HG03139 (cell line): ENCODE data around the gene KSR1.
A peak's percentile ranks its signal among the peaks of the same experiment; 100 is the strongest.

Source experiments
- ATAC-seq: cut with Tn5 transposase; IDR thresholded peaks from one replicate; pipeline ENCODE4 v1.9.1; 2021; ENCODE audit not compliant: unreplicated experiment

The KSR1 gene

DNA sequence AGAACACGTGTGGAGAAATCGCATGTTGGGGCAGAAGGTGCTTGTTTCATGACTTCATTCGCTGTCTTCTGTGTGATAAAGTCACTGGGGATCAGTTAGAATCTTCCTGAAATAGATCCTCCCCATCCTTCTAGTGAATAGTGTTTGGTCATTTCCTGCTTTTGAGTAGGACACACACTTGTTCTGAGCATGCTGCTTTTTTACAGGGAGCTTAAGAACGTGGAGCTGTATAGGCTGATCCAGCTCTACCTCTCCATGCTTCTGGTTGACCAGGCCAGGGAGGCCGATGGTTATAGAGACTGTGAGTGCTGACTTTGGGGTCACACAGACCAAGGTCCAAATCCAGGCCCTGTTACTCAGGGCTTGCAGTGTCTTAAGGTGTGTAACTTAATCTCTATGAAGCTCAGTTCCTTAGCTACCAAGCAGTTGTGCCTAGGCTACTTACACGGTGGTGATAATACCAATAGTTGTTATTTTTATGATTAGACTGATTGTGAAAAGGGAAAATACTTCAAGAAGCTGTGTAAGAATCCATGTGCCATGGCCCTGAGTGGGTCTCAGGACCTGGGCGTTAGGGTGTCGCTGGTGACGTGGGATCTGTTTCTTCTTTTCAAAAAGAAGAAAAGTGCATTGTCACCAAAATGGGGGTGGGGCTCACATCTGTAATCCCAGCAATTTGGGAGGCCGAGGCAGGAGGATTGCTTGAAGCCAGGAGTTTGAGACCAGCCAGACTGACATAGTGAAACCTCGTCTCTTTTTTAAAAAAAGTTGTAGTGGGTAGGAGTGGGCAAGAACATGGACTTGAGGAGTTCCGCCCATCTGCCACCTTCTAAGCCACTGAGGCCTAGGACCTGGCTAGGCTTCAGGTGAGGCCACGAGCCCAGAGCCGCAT is 110.7 kb downstream of the KSR1 start:
- ATAC-seq, result no peak

DNA sequence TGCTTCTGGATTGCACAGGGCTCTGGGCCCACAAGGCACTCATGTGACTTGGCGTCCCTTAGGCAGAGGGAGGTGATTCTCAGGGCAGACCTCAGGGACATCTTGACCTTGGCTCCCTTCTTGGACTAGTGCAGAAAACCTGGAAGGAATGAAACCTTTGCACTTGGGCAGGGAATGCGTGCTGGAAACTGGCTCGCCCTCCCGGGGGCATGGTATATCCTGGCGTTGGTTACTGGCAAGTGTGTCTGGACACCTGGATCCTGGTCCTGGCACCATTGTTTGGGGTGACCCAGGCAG is 111.3 kb downstream of the KSR1 start:
- no peak for ATAC-seq

DNA sequence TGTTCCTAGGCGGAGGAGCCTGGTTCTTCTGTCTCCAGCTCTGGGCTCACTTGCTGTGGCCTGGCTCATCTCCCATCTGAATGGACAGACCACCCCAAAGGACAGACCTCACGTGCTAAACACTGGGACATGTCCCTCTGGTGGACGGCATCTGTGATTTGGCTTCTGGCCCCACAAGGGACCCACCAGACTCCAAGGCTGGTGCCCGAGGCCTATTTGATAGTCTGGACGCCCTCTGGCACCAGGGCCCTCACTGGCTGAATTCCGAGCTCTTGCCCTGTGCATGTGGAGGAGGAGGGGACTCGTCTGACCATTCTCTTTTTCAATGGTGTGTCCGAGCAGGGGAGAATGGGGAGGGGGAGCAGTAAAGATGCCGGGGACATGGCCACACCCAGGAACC is 112.0 kb downstream of the KSR1 start:
- ATAC-seq, result no peak

DNA sequence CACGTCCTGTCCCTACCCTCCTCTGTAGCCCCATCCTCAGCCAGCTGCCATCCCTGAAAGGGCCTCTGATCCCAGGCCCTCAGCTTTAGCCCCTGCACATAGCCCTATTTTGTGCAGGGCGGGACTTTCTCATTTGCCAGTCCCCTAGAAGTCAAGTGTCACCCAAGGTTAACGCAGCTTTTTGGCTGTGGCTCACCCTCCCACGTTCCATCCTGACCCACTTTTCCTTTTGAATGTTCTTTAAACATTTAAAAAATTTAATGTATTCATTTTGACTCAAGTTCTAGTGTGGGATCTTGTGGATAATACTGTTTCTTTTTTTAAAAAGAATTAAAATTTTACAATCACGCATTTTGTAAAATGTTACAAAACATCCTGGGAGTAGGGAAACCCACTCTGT is 112.6 kb downstream of the KSR1 start:
- ATAC-seq, result no peak

DNA sequence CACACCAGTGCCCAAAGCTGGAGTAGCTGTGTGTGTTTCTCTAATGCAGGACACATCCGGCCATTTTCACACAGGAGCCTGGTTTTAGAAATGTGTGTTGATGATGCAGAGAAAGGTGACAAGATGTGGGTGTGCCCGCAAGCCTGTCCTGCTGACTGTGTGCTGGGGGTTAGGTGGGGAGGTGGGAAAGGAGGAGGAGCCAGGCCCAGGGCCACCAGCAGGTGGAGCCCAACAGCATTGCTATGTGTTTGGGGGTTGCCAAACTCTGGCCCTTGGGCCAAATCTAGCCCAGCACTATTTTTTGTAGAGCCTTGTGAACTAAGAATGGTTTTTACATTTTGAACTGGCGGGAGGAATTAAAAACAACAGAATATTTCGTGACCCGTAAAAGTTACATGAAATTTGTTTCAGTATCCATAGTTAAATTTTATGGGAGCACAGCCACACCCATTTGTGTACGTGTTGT is 113.0 kb downstream of the KSR1 start:
- ATAC-seq, result no peak

DNA sequence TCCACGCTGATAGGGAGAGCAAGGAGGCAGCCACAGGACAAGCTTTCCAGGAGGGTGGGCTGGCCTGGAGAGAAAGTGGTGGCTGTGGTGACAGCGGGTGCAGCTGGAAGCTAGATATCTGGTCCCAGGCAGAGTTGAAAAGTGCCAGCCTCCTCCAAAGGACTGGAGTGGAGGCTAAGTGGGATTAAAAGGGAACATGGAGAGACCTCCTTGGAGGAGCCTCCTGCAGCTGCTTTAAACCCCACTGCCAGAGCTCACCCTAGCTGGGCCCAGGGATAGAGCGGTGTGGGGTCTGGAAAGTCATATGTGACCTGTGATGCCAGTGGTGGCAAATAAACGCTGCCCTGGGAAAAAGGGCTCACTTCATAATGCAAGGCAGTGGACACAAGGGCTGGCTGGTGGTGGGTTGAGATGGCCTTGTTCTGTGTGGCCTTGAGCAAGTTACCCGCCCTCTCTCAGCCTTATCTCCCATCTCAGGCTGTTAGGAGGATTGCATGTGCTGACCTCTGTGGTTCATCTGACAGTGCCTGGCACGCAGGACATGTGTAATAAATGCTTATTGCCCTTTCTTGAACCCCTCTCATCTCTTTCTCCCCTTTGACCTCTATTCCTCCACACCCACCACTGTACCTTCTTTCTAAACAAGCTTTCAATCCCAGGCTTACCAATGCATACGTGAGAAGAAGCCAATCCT is 113.8 kb downstream of the KSR1 start:
- ATAC-seq, result no peak

DNA sequence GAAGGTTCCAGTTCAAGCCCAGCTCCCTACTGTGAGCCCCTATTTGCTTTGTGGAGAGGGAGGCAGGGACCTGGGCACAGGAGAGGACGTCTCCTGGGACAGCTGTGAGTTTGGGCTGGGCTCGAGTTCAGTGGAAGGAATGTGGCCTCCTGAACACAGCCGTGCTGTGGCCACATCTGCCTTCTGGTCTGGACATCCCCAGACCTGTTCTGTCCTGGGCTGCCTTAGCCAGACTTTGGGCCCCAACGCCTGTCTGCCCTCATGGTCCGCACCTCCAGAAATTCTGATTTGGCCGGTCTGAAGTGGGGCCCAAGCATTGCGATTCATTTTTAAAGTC is 114.3 kb downstream of the KSR1 start:
- no peak for ATAC-seq

DNA sequence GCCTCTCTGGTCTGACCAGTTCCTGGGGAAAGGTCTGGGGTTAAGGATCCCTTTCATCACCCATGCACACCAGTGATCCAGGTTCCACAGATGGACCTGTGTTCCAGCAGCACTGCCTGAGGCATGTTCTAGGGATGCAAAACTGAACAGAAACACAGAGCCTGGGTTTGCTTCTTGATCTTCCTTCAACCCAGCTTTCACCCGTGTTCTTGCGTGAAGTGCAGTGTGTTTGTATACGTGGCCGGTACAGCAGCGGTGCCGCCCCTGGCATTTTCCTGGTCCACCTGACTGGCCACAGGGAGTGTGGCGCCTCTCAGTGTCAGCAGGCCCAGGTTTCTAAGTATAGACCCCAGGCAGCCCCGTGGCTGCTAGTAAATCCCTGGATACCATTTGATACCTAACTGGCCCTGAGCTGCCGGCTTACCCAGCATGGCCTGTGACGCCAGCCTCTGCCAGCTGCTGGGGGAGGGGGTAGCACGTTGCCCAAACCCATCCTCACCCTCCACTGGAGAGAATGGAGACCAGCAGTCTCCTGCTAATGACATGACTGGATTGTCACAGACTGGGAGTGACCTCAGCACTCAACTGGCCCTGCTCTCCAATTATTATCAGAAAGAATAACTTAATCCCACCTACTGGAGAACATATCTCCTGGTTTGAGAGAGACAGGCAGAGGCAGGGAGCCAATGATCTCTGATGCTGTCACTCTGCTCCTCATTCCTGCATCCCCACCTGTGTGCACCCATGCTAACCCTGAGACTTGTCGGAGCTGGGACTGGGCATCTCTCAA is 115.5 kb downstream of the KSR1 start:
- no peak for ATAC-seq

DNA sequence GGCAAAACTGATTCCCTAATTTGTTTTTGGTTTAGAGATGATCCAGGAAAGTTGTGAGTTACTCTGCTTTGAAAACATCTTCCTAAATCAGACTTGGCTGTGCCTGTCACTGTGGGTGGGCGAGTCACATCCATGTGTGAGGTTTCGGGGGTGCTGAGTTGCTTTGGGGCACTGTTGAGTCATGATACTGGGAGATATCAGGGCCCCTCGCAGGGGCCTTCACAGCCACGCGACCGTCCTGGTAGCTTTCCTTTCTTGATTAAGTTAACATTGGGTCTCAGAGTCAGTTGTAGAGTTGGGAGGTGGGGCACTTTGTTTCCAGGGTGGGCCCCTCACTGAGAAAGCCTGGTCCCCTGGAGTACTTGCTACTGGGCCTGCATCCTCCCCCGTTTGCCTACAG is 116.4 kb downstream of the KSR1 start:
- ATAC-seq, result no peak

DNA sequence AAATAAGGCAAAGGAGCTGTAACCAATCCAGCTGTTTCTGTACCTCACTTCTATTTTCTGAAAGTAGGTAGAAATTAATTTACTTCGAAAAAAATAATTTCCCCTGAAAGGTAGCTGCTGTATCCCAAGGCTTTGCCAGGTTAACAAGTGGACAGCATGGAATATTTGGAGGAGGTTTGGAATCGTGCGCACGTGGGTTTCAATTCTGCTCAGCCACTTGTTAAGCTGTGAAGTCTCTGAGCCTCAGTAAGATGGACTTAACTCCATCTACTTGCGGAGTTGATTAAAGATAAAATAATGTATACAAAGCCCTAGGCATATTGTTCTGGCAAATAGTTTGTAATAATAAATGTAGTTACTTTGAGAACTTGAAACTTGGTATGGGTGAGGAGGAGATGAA is 117.3 kb downstream of the KSR1 start:
- ATAC-seq, result no peak

DNA sequence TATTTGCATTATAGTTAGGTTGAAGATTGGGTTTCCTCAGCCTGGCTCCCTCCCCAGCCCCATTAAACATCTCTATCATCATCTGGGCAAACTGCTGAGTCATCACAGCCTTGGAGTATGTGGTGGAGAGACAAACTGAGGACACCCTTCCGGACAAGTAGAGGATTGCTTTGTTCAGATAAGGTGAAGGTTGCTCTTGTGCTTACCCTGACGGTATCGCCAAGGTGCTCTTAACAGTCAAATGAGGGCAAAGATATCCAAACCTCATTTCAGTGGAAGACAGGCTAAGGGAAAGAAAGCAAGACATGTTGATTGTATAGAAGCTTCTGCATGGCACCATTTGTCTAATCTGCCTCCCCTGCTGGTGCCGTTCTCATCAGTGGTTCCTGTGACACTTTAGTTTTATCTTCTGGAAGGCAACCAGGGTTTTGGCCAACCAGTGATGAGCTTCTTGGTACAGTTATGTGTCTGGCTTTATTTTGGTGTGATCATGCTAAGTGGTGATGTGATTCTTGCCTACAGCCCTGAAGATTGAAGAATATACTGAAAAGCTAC is 117.8 kb downstream of the KSR1 start:
- no peak for ATAC-seq

DNA sequence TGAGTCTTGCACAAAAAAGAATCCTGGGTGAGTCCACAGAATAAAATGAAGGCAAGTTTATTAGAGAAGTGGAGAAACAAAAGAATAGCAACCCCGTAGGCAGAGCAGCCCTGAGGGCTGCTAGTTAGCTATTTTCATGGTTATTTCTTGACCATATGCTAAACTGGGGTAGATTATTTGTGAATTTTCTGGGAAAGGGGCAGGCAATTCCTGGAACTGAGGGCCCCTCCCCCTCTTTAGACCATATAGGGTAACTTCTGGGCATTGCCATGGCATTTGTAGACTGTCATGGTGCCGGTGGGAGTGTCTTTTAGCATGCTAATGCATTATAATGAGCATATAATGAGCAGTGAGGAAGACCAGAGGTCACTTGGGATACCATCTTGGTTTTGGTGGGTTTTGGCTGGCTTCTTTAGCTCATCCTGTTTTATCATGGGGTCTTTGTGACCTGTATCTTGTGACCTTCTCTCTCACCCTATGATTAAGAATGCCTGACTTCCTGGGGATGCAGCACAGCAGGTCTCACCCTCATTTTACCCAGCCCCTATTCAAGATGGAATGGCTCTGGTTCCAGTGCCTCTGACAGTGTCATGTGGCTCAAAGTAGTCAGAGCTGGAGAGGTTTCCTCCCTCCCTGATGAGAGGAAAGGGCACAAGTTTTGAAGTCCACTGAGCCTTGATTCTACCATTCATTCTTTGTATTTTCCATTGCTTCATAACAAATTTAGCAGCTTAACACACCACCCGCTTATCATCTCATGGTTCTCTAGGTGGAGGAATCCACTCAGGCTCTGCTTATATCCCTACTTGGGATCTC is 119.1 kb downstream of the KSR1 start:
- no peak for ATAC-seq

DNA sequence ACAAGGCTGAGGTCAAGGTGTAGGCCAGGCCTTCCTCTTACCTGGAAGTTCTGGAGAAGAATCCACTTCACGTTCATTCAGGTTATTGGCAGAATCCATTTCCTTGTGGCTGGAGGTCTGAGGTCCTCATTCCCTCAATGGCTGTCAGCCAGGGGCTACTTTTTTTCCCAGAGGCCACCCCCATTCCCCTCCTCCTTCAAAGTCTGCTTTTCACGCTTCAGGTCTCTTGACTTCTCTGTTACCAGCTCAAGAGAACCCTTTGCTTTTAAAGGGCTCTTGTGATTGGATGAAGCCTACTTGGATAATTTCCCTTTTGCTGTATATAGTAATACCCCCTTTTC is 119.6 kb downstream of the KSR1 start:
- ATAC-seq, result no peak

DNA sequence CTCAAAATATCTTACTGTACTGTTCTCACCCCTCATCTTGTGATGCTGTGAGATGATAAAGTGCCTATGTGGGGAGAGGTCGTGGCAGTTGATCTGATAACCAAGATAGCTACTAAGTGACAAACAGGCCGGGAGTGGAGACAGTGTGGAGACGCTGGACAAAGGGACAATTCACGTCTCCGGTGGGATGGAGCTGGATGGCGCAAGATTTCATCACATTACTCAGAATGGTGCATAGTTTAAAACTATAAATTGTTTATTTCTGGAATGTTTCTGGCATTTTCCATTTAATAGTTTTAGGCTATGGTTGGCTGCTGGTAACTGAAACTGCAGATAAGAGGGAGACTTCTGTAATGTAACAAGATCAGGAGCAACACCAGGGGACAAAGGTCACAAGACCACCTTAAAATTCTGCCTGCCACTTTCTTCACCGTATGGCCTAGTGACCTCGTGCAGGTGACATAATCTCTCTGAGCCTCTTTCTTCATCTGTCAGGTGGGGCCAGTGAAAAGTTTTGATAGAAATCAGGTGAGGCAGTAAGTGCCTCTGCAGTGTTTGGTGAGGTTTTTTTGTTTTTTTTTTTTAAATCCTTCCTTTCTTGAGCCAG is 120.3 kb downstream of the KSR1 start:
- ATAC-seq, result no peak

DNA sequence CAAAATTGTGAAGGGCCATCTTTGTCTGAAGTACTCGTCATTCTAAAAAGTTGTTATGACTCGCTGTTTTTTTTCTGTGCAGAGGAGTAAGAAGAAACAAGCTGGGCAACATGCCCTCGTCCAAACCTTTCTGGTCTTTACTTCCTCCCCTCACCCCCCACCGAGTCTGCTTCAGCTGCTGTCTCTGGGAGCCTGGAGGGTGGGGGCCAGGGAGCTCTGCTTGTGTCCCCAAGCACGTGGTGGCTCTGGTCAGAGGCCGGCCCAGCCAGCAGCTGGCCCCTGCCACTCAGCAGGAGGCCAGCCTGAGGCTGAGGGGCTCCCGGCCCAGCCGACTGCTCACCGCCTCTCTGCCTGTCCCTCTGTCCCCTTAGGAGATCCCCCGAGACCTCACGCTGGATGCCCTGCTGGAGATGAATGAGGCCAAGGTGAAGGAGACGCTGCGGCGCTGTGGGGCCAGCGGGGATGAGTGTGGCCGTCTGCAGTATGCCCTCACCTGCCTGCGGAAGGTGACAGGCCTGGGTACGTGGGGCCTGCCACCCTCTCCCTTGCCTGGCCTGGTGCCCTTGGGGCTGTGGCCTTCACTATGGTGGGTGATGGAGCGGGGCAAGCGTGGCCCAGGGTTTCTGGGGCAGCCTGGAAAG is 121.0 kb downstream of the KSR1 start:
- no peak for ATAC-seq

DNA sequence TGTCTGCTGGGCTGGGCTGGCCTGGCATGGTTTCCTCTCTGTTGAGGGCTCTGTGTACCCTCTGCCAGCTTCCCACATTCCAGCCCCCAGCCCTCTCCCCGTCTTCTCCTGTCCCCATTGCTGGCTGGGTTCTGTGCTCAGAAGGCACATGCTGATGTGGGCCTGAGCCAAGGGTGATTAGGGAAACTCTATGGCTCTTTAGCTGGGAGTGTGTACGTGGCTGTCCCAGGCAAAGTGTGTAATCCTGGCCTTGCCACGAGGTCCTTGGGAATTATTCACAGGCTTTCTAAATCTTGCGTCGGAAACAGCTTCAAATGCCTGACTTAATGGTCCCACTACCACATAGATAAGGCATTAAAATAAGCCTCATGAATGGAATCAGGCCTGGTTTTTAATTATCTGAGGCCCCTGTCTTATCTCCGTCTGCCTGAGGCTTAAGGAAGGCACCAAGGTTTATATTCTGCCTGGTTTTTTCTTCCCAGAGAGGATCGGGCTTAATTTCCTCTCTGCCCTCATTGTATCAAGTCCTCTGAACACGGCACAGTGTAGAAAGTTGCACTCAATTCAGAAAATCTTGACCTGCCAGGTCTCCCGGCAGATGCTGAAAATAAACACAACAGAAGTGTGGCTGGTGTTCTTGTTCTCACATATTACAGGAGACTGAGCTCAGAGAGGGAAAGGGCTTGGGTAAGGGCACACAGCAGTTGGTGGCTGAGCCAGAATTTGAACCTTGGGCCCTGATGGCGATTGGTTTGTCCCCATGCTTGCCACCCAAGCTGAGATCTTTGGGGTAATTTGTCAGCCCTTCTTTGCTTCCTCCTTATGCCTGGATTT is 121.9 kb downstream of the KSR1 start:
- no peak for ATAC-seq

DNA sequence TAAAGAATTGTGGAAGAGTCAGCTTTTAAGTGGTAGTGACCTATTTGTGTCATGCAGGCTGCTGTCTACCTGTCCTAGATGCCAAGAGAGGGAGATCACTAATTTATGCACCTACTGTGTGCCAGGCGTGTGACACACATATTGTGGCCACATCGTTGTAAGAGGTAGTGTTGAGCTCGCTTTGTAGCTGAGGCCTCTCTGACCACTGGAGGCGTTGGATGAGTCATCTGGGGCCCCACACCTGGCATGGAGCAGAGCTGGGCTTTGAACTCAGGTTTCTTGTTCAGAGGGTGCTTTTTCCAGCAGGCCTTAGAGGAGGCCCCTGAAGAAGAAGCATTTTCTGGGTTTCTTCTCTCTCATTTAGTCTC is 122.5 kb downstream of the KSR1 start:
- ATAC-seq, result peak; percentile 82

DNA sequence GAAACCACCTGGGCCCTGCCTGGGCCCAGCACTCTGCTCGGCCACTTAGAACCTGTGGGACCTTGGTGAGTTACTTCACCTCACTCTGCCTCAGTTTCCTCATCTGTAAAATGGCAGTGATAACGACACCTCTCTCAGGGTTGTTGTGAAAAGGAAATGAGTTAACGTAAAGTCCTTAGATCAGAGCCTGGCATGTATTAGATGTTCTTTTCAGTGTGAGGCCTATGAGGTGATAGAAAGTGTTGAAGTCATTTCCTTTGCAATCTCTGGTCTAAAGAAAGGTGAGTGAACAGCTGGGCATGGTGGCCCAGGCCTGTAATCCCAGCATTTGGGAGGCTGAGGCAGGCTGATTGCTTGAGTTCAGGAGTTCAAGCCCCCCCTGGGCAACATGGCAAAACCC is 123.1 kb downstream of the KSR1 start:
- ATAC-seq, result no peak

DNA sequence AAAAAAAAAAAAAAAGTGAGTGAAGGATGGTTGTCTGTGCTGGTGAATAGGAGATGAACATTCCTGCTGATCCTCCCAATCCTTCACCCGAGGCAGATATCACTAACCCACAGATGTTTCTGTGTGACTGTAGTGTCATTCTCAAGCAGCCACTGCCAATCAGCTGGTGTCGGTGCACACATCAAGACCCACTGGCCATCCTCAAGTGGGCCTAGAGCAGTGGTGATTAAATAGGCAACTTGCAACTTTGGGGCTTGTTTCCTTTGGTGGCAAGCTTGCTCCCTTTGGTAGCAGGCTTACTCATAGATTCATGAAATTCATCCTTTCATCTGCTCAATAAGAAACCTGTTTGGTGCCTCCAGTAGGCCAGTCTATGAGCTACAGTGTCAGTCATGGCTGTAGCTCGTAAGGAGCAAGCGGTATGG is 123.7 kb downstream of the KSR1 start:
- no peak for ATAC-seq
